H9 (cell line): ENCODE results near the gene DNM2. TPM values are rescaled to one million over a fixed set of nuclear protein-coding genes. Genes with fewer than 3 reads are reported as not detected.

Experiments used
- DNase-seq: peaks from one replicate; pipeline ENCODE4 v3.0.0-alpha.2; 2017
- H2AFZ ChIP-seq: one replicate; pipeline ENCODE4 v1.6.1; 2013; ENCODE audit warnings: mild to moderate bottlenecking, low read length, control low read depth, moderate library complexity
- H2AK5ac ChIP-seq: 2 replicates; pipeline ENCODE4 v1.6.1; 2013; ENCODE audit warnings: low read length, control low read depth, mixed read lengths; ENCODE audit not compliant: insufficient read length
- H2BK120ac ChIP-seq: one replicate; pipeline ENCODE4 v1.6.1; 2013; ENCODE audit warnings: low read depth, mild to moderate bottlenecking, low read length, control low read depth, inconsistent platforms; ENCODE audit not compliant: poor library complexity, severe bottlenecking
- H2BK12ac ChIP-seq: 2 replicates; pipeline ENCODE4 v1.6.1; 2013; ENCODE audit warnings: low read length, control low read depth, mixed read lengths, low read depth; ENCODE audit not compliant: insufficient read length
- H2BK15ac ChIP-seq: 2 replicates; pipeline ENCODE4 v1.6.1; 2013; ENCODE audit warnings: low read depth, low read length, control low read depth
- H2BK20ac ChIP-seq: one replicate; pipeline ENCODE4 v1.6.1; 2013; ENCODE audit warnings: low read depth, mild to moderate bottlenecking, low read length, control low read depth, inconsistent platforms; ENCODE audit not compliant: poor library complexity, severe bottlenecking
- H2BK5ac ChIP-seq: 2 replicates; pipeline ENCODE4 v1.6.1; 2013; ENCODE audit warnings: low read length, control low read depth, mixed read lengths; ENCODE audit not compliant: insufficient read length
- H3K14ac ChIP-seq: 2 replicates; pipeline ENCODE4 v1.6.1; 2013; ENCODE audit warnings: low read length, control low read depth; ENCODE audit not compliant: insufficient read depth
- H3K18ac ChIP-seq: 2 replicates; pipeline ENCODE4 v1.6.1; 2013; ENCODE audit warnings: low read depth, mild to moderate bottlenecking, mixed read lengths, low read length, control low read depth; ENCODE audit not compliant: insufficient read length
- H3K23ac ChIP-seq: 2 replicates; pipeline ENCODE4 v1.6.1; 2013; ENCODE audit warnings: low read length, control low read depth, mixed read lengths, low read depth; ENCODE audit not compliant: insufficient read length
- H3K23me2 ChIP-seq: 2 replicates; pipeline ENCODE4 v1.6.1; 2013; ENCODE audit warnings: low read depth, mild to moderate bottlenecking, mixed read lengths, low read length, control low read depth; ENCODE audit not compliant: insufficient read length, poor library complexity, severe bottlenecking
- H3K27ac ChIP-seq: 2 replicates; pipeline ENCODE4 v1.5.1; 2013; ENCODE audit warnings: low read length, control low read depth, mixed read lengths, low read depth; ENCODE audit not compliant: insufficient read length
- H3K27me3 ChIP-seq: 2 replicates; pipeline ENCODE4 v1.6.1; 2013; ENCODE audit warnings: low read length, control low read depth, inconsistent platforms; ENCODE audit not compliant: insufficient read depth
- H3K4ac ChIP-seq: 2 replicates; pipeline ENCODE4 v1.6.1; 2013; ENCODE audit warnings: low read depth, mild to moderate bottlenecking, control low read depth, inconsistent platforms, low read length, moderate library complexity
- H3K4me1 ChIP-seq: 2 replicates; pipeline ENCODE4 v1.6.1; 2013; ENCODE audit warnings: low read length, control low read depth, inconsistent platforms; ENCODE audit not compliant: insufficient read depth
- H3K4me2 ChIP-seq: 2 replicates; pipeline ENCODE4 v1.6.1; 2013; ENCODE audit warnings: low read length, control low read depth, mixed read lengths; ENCODE audit not compliant: insufficient read length, insufficient read depth
- H3K56ac ChIP-seq: 2 replicates; pipeline ENCODE4 v1.6.1; 2013; ENCODE audit warnings: low read depth, mild to moderate bottlenecking, mixed read lengths, low read length, control low read depth; ENCODE audit not compliant: insufficient read length
- H3K79me1 ChIP-seq: 2 replicates; pipeline ENCODE4 v1.6.1; 2013; ENCODE audit warnings: low read depth, mild to moderate bottlenecking, moderate library complexity, low read length, control low read depth, inconsistent platforms; ENCODE audit not compliant: insufficient read depth, poor library complexity, severe bottlenecking
- H3K79me2 ChIP-seq: 2 replicates; pipeline ENCODE4 v1.6.1; 2013; ENCODE audit warnings: low read length, control low read depth, inconsistent platforms; ENCODE audit not compliant: insufficient read depth
- H3K9ac ChIP-seq: 2 replicates; pipeline ENCODE4 v1.6.1; 2013; ENCODE audit warnings: low read length, control low read depth, mixed read lengths; ENCODE audit not compliant: insufficient read length; ENCODE audit errors: extremely low read depth
- H3K9me3 ChIP-seq: one replicate; pipeline ENCODE4 v1.6.1; 2013; ENCODE audit warnings: low read depth, low read length, inconsistent platforms; ENCODE audit not compliant: control insufficient read depth
- H3T11ph ChIP-seq: one replicate; pipeline ENCODE4 v1.6.1; 2013; ENCODE audit warnings: mild to moderate bottlenecking, low read length, control low read depth, inconsistent platforms
- H4K20me1 ChIP-seq: one replicate; pipeline ENCODE4 v1.6.1; 2013; ENCODE audit not compliant: control insufficient read depth, insufficient read length, insufficient read depth
- H4K5ac ChIP-seq: 2 replicates; pipeline ENCODE4 v1.6.1; 2013; ENCODE audit warnings: low read depth, mild to moderate bottlenecking, mixed read lengths, low read length, control low read depth; ENCODE audit not compliant: insufficient read length
- H4K8ac ChIP-seq: replicated peaks from 2 replicates; pipeline ENCODE4 v1.6.1; 2013; ENCODE audit warnings: low read length, control low read depth, mixed read lengths, low read depth; ENCODE audit not compliant: insufficient read length
- H4K91ac ChIP-seq: 2 replicates; pipeline ENCODE4 v1.6.1; 2013; ENCODE audit warnings: low read depth, mild to moderate bottlenecking, moderate library complexity, mixed read lengths, low read length, control low read depth; ENCODE audit not compliant: insufficient read length
- H3K27ac Mint-ChIP-seq, 3 experiments: 2 replicates in 2 of 3; 3 replicates in 1 of 3; pipeline ENCODE4 v1.8.0; 2020 to 2021; ENCODE audit warnings: mixed read lengths in 3 of 3, mild to moderate bottlenecking in 1 of 3, moderate library complexity in 1 of 3
- H3K27me3 Mint-ChIP-seq: 2 replicates; pipeline ENCODE4 v1.8.0; 2021; ENCODE audit warnings: low read depth, mild to moderate bottlenecking, moderate library complexity, mixed read lengths
- H3K36me3 Mint-ChIP-seq, 3 experiments: 2 replicates in 2 of 3; 3 replicates in 1 of 3; pipeline ENCODE4 v1.8.0; 2020 to 2021; ENCODE audit warnings: low read depth in 3 of 3, mixed read lengths in 3 of 3; ENCODE audit not compliant: insufficient read depth in 1 of 3
- H3K4me1 Mint-ChIP-seq, 2 experiments: 2 replicates each; pipeline ENCODE4 v1.8.0; 2020; ENCODE audit warnings: mixed read lengths in 2 of 2
- H3K4me3 Mint-ChIP-seq, 2 experiments: 2 replicates in 1 of 2; 3 replicates in 1 of 2; pipeline ENCODE4 v1.8.0; 2020 to 2021; ENCODE audit warnings: mild to moderate bottlenecking in 2 of 2, mixed read lengths in 2 of 2, moderate library complexity in 1 of 2
- H3K9me3 Mint-ChIP-seq, 2 experiments: 2 replicates in 1 of 2; 3 replicates in 1 of 2; pipeline ENCODE4 v1.8.0; 2020; ENCODE audit warnings: mild to moderate bottlenecking in 2 of 2, mixed read lengths in 2 of 2, moderate library complexity in 1 of 2
- CTCF ChIP-seq: fragments of 200-600 bp; sonication (generic); conservative IDR thresholded peaks from 3 replicates; pipeline ENCODE4 v1.8.0; 2021; ENCODE audit warnings: antibody characterized with exemption, mild to moderate bottlenecking
- WGBS: extraction: QIAGEN DNeasy Blood & Tissue Kit; methylation state at CpG from one replicate; pipeline ENCODE4 v1.1.7; 2013; ENCODE audit warnings: missing lambda C conversion rate, low lambda C conversion rate, mixed read lengths; ENCODE audit not compliant: insufficient read length; ENCODE audit errors: extremely low coverage; 5-methylcytosine and 5-hydroxymethylcytosine counted together
- total RNA-seq: library from RNA; stranded (reverse); gene quantifications from 2 replicates; pipeline ENCODE4 v1.2.1, GENCODE V29; 2021

Gene DNM2
- total RNA-seq, 1 experiment from 2014 or later: 152 TPM

- no peak for DNase-seq
- WGBS: no CpG with 5 or more reads among the region's 5 CpGs
Measured at GRCh38 chr19:10850631-10851030, 132.8 kb downstream of the DNM2 start.

More at GRCh38 chr19:10850631-10851030, 132.8 kb downstream of the DNM2 start:
- no peak overlapping the region for H3K14ac ChIP-seq
- no peak overlapping the region for H2BK15ac ChIP-seq
- H4K5ac ChIP-seq: no peak overlapping the region
- H2BK12ac ChIP-seq: no peak overlapping the region
- Mint-ChIP-seq H3K4me3 (no peak overlapping the region; a peak in 1 of 5 replicates), H3K4me1 (peaks cover 0 to 3% of the 10 kb centered on the region in 2 experiments; a peak in 1 of 4 replicates), H3K27me3 (peaks cover 27% of the 10 kb centered on the region), H3K36me3 (no peaks in the 10 kb centered on the region), H3K9me3 (peaks cover 5 to 8% of the 10 kb centered on the region in 2 experiments; a peak in 4 of 5 replicates), H3K27ac (no peak overlapping the region)
- no peak overlapping the region for H3K4ac ChIP-seq
- H2AFZ ChIP-seq: no peak overlapping the region
- no peak overlapping the region for H3K4me2 ChIP-seq
- no peak overlapping the region for H3K27ac ChIP-seq
- H2AK5ac ChIP-seq: no peak overlapping the region
- H4K8ac ChIP-seq: no peak overlapping the region
- no peak overlapping the region for H3K18ac ChIP-seq
- H2BK20ac ChIP-seq: no peak overlapping the region
- no peak overlapping the region for H2BK5ac ChIP-seq
- no peak overlapping the region for H3K56ac ChIP-seq
- no peaks in the 10 kb centered on the region for H3K79me1 ChIP-seq
- no peaks in the 10 kb centered on the region for H3K9me3 ChIP-seq
- no peaks in the 10 kb centered on the region for H3K27me3 ChIP-seq
- no peaks in the 10 kb centered on the region for H4K20me1 ChIP-seq
- no peak for TF ChIP-seq CTCF
- H3T11ph ChIP-seq: no peak overlapping the region
- H4K91ac ChIP-seq: no peak overlapping the region
- H3K4me1 ChIP-seq: no peaks in the 10 kb centered on the region
- H3K23ac ChIP-seq: no peak overlapping the region
- no peaks in the 10 kb centered on the region for H3K79me2 ChIP-seq
- no peaks in the 10 kb centered on the region for H3K23me2 ChIP-seq
- H3K9ac ChIP-seq: no peak overlapping the region
- no peak overlapping the region for H2BK120ac ChIP-seq
